Loucy (cell line): ENCODE results near the gene GIPR.
A peak's percentile ranks its signal among the peaks of the same experiment; 100 is the strongest.

Experiments
- H2AFZ ChIP-seq: fragments of 200-600 bp; sonication (generic); 2 replicates; pipeline ENCODE4 v1.6.0; 2016; ENCODE audit warnings: antibody characterized with exemption, mild to moderate bottlenecking, low read length, moderate library complexity
- H3F3A ChIP-seq: fragments of 200-600 bp; 2 replicates; pipeline ENCODE4 v1.6.0; 2016; ENCODE audit warnings: antibody characterized with exemption, low read depth, mild to moderate bottlenecking
- H3K27me3 ChIP-seq: fragments of 200-600 bp; sonication (generic); 2 replicates; pipeline ENCODE4 v1.6.1; 2014; ENCODE audit warnings: low read length, mild to moderate bottlenecking; ENCODE audit not compliant: insufficient read depth, poor library complexity, severe bottlenecking
- H3K36me3 ChIP-seq: fragments of 200-600 bp; sonication (generic); 2 replicates; pipeline ENCODE4 v1.6.1; 2016; ENCODE audit warnings: low read length; ENCODE audit not compliant: insufficient read depth
- H3K4me1 ChIP-seq: fragments of 200-600 bp; sonication (generic); 2 replicates; pipeline ENCODE4 v1.5.1; 2014; ENCODE audit warnings: low read length, mild to moderate bottlenecking; ENCODE audit not compliant: insufficient read depth, poor library complexity, severe bottlenecking
- H3K4me2 ChIP-seq: fragments of 200-600 bp; sonication (generic); 2 replicates; pipeline ENCODE4 v1.6.0; 2014; ENCODE audit warnings: antibody characterized with exemption, low read length, low read depth, mild to moderate bottlenecking; ENCODE audit not compliant: poor library complexity, severe bottlenecking
- H3K4me3 ChIP-seq: fragments of 200-600 bp; sonication (generic); 2 replicates; pipeline ENCODE4 v1.5.1; 2014; ENCODE audit warnings: low read length, mild to moderate bottlenecking, mixed read lengths; ENCODE audit not compliant: poor library complexity, severe bottlenecking
- H3K79me2 ChIP-seq: fragments of 200-600 bp; sonication (generic); 2 replicates; pipeline ENCODE4 v1.6.1; 2014; ENCODE audit warnings: low read length; ENCODE audit not compliant: insufficient read depth
- H3K9ac ChIP-seq: fragments of 200-600 bp; sonication (generic); 2 replicates; pipeline ENCODE4 v1.6.0; 2014; ENCODE audit warnings: mild to moderate bottlenecking, low read depth, low read length, moderate library complexity; ENCODE audit not compliant: poor library complexity, severe bottlenecking
- H3K9me2 ChIP-seq: fragments of 200-600 bp; sonication (generic); replicated peaks from 2 replicates; pipeline ENCODE4 v1.6.1; 2016; ENCODE audit warnings: low read depth, low read length, mixed read lengths
- H3K9me3 ChIP-seq: fragments of 200-600 bp; sonication (generic); 2 replicates; pipeline ENCODE4 v1.6.1; 2014; ENCODE audit warnings: mild to moderate bottlenecking, antibody characterized with exemption, low read length, low read depth; ENCODE audit not compliant: insufficient read depth
- H4K20me1 ChIP-seq: fragments of 200-600 bp; sonication (generic); 2 replicates; pipeline ENCODE4 v1.6.0; 2014; ENCODE audit warnings: antibody characterized with exemption, low read length, mild to moderate bottlenecking; ENCODE audit not compliant: insufficient read depth, poor library complexity, severe bottlenecking
- EZH2phosphoT487 ChIP-seq: fragments of 200-600 bp; IDR thresholded peaks from 2 replicates; pipeline ENCODE4 v1.6.1; 2018; ENCODE audit warnings: antibody characterized with exemption, mild to moderate bottlenecking, moderate library complexity, borderline replicate concordance
- TF ChIP-seq, protein P1 (sequence below): fragments of 200-600 bp; sonication (generic); conservative IDR thresholded peaks from 2 replicates; pipeline ENCODE4 v1.5.1; 2014; ENCODE audit warnings: mild to moderate bottlenecking, antibody characterized with exemption, low read length

Gene GIPR

DNA sequence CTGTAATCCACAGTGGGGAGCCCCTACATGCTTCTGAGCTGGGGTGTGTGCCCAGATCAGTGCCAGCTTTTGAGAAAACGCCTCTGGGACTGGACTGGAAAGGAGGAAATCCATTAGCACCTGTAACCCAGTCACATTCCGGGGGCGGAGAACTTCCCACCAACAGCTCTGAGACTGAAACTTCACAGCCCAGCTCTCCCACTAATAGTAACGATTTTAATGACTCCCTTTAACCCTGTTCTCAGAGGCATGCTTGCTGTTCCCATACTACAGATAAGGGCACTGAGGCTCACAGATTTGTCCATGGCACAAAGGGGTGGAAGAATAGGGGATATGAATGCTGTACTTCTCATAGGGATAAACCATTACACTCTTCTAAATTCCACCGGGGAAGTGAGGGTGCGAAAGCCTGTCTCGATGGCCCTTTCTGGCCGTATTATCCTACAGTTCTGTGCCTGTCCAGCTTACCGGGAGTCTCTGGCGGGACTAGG lies 61.8 kb downstream of the GIPR start:
- H4K20me1 ChIP-seq, result peaks cover 14% of the 10 kb centered on the region
- H3K4me3 ChIP-seq, result peak overlapping the region; percentile 95
- H3K36me3 ChIP-seq, result no peaks in the 10 kb centered on the region
- no peaks in the 10 kb centered on the region for H3K27me3 ChIP-seq
- peaks cover 17% of the 10 kb centered on the region for H3K4me1 ChIP-seq
- H2AFZ ChIP-seq, result no peak overlapping the region
- peak overlapping the region; percentile 99 for H3K4me2 ChIP-seq
- H3K9me3 ChIP-seq, result no peaks in the 10 kb centered on the region
- no peak for TF ChIP-seq EZH2phosphoT487
- TF ChIP-seq, protein P1, sequence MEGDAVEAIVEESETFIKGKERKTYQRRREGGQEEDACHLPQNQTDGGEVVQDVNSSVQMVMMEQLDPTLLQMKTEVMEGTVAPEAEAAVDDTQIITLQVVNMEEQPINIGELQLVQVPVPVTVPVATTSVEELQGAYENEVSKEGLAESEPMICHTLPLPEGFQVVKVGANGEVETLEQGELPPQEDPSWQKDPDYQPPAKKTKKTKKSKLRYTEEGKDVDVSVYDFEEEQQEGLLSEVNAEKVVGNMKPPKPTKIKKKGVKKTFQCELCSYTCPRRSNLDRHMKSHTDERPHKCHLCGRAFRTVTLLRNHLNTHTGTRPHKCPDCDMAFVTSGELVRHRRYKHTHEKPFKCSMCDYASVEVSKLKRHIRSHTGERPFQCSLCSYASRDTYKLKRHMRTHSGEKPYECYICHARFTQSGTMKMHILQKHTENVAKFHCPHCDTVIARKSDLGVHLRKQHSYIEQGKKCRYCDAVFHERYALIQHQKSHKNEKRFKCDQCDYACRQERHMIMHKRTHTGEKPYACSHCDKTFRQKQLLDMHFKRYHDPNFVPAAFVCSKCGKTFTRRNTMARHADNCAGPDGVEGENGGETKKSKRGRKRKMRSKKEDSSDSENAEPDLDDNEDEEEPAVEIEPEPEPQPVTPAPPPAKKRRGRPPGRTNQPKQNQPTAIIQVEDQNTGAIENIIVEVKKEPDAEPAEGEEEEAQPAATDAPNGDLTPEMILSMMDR, result no peak
- peak overlapping the region; percentile 94 for H3K9ac ChIP-seq
- no peaks in the 10 kb centered on the region for H3F3A ChIP-seq
- no peaks in the 10 kb centered on the region for H3K9me2 ChIP-seq
- peaks cover 58% of the 10 kb centered on the region for H3K79me2 ChIP-seq

DNA sequence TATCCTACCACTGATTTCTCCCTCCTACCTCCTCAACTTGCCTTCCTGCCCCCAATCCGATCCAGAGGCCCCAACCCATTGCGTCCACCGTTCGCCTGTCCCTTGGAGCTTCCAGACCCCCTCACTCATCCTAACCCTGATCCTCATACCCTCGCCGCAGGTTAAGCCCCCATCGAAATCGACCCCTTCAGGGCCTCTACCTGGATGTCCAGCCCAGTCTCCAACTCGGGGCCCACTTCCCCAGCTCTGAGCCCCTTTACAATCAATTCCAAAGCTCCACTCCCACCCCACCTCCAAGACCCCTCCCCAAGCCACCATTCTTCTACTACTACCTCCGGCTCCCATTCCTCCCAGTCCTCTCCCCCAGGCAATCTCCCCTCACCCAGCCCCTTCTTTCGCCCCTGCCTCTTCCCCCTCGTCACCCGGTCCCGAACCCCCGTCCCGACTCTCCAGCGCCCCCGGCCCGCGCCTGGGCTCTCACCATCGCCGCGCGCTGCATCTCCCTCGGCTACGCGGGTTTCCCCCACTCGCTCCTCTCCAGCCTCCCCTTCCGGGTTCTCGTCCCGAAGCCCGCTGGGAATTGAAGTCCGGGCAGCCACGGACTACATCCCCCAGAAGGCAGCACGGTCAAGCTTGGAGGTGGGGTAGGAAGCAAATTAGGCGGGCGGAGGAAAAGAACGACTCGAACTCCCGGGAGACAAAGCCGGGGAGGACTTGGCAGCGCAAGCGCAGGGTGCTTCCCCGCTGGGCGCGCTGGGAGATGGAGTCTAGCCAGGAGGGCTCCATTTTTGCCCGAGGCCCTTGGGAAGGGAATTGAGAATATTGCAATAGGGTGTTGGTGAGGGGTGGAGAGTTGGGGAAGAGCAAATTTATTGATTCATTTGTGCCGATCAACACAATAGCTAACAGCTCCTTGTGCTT lies 62.6 kb downstream of the GIPR start, which contains the start of gene FBXO46:
Gene FBXO46, minus strand, starts transcription at position 529 of the 921 bp plus-strand sequence. CDS start 17,401 bp downstream, outside the sequence.
- H3K9ac ChIP-seq, result peak within 1 kb of the TSS; percentile 94
- H3K27me3 ChIP-seq, result no peaks in the 10 kb centered on the region
- no peaks in the 10 kb centered on the region for H3K36me3 ChIP-seq
- no peaks in the 10 kb centered on the region for H3K9me3 ChIP-seq
- H3K4me2 ChIP-seq, result peak within 1 kb of the TSS; percentile 99
- peak within 1 kb of the TSS; percentile 82 for H2AFZ ChIP-seq
- peaks cover 17% of the 10 kb centered on the region for H3K4me1 ChIP-seq
- TF ChIP-seq EZH2phosphoT487, result no peak
- TF ChIP-seq, protein P1, result peak; percentile 45
- peaks cover 14% of the 10 kb centered on the region for H4K20me1 ChIP-seq
- peak within 1 kb of the TSS; percentile 95 for H3K4me3 ChIP-seq
- H3K9me2 ChIP-seq, result no peaks in the 10 kb centered on the region
- H3K79me2 ChIP-seq, result peaks cover 50% of the 10 kb centered on the region
- H3F3A ChIP-seq, result no peaks in the 10 kb centered on the region
